Neural progenitor cell (in vitro differentiated cells): ENCODE data around the gene ERC2. TPM values are rescaled to one million over a fixed set of nuclear protein-coding genes. Genes with fewer than 3 reads are reported as not detected.

ENCODE experiments used
- DNase-seq: peaks from one replicate; pipeline ENCODE4 v3.0.0-alpha.2; 2016; ENCODE audit warnings: low spot score
- H2AFZ ChIP-seq: fragments of 200-600 bp; sonication (generic); replicated peaks from 2 replicates; pipeline ENCODE4 v1.6.1; 2016; ENCODE audit warnings: antibody characterized with exemption
- H3F3A ChIP-seq: fragments of 200-600 bp; sonication (generic); 2 replicates; pipeline ENCODE4 v1.6.1; 2016; ENCODE audit warnings: antibody characterized with exemption, low read depth
- H3K27ac ChIP-seq: fragments of 200-600 bp; sonication (generic); 2 replicates; pipeline ENCODE4 v1.5.1; 2016; ENCODE audit warnings: mild to moderate bottlenecking
- H3K27me3 ChIP-seq: fragments of 200-600 bp; sonication (generic); 2 replicates; pipeline ENCODE4 v1.6.1; 2016; ENCODE audit warnings: mild to moderate bottlenecking, moderate library complexity
- H3K36me3 ChIP-seq: fragments of 200-600 bp; sonication (generic); 2 replicates; pipeline ENCODE4 v1.5.1; 2016
- H3K4me1 ChIP-seq: fragments of 200-600 bp; sonication (generic); 2 replicates; pipeline ENCODE4 v1.6.1; 2016; ENCODE audit warnings: mixed run types
- H3K4me2 ChIP-seq: fragments of 200-600 bp; sonication (generic); 2 replicates; pipeline ENCODE4 v1.6.1; 2016
- H3K4me3 ChIP-seq: fragments of 200-600 bp; sonication (generic); 2 replicates; pipeline ENCODE4 v1.5.1; 2016
- H3K79me2 ChIP-seq: fragments of 200-600 bp; sonication (generic); 2 replicates; pipeline ENCODE4 v1.6.1; 2016; ENCODE audit warnings: low read depth
- H3K9ac ChIP-seq: fragments of 200-600 bp; sonication (generic); 2 replicates; pipeline ENCODE4 v1.6.1; 2016
- H3K9me3 ChIP-seq: fragments of 200-600 bp; sonication (generic); 2 replicates; pipeline ENCODE4 v1.5.1; 2016; ENCODE audit warnings: low read depth
- H4K20me1 ChIP-seq: fragments of 200-600 bp; sonication (generic); 2 replicates; pipeline ENCODE4 v1.6.1; 2016; ENCODE audit warnings: low read depth
- H3K27ac Mint-ChIP-seq: 3 replicates; pipeline ENCODE4 v1.8.0; 2021; ENCODE audit warnings: mixed read lengths
- H3K27me3 Mint-ChIP-seq: 2 replicates; pipeline ENCODE4 v1.8.0; 2022; ENCODE audit warnings: low read depth, mild to moderate bottlenecking, inconsistent platforms, moderate library complexity, mixed read lengths; ENCODE audit not compliant: insufficient read depth
- H3K36me3 Mint-ChIP-seq: 3 replicates; pipeline ENCODE4 v1.8.0; 2021; ENCODE audit warnings: mixed read lengths
- H3K4me1 Mint-ChIP-seq: 3 replicates; pipeline ENCODE4 v1.8.0; 2021; ENCODE audit warnings: mixed read lengths
- H3K4me3 Mint-ChIP-seq: 3 replicates; pipeline ENCODE4 v1.8.0; 2021; ENCODE audit warnings: mild to moderate bottlenecking, moderate library complexity, mixed read lengths
- H3K9me3 Mint-ChIP-seq: 3 replicates; pipeline ENCODE4 v1.8.0; 2020; ENCODE audit warnings: mixed read lengths
- CTCF ChIP-seq: fragments of 200-600 bp; sonication (generic); IDR thresholded peaks from 2 replicates; pipeline ENCODE4 v1.5.1; 2017; ENCODE audit warnings: antibody characterized with exemption, mild to moderate bottlenecking
- EZH2 ChIP-seq: fragments of 200-600 bp; sonication (generic); IDR thresholded peaks from 2 replicates; pipeline ENCODE4 v1.6.1; 2017; ENCODE audit warnings: antibody characterized with exemption, mild to moderate bottlenecking, moderate library complexity
- EZH2phosphoT487 ChIP-seq: fragments of 200-600 bp; sonication (generic); IDR thresholded peaks from 2 replicates; pipeline ENCODE4 v1.6.1; 2017; ENCODE audit warnings: antibody characterized with exemption
- total RNA-seq: library from RNA; depleted of rRNA; stranded (reverse); fragments of >200 nt; gene quantifications from 2 replicates; pipeline ENCODE4 v1.2.3, GENCODE V29; 2015; ENCODE audit warnings: low replicate concordance

Gene ERC2
- total RNA-seq, 1 donor from 2014 or later, result 24.8 TPM

- no peak overlapping the region for H3K4me3 ChIP-seq
- H3K4me2 ChIP-seq, result no peak overlapping the region
- no peak for DNase-seq
- Mint-ChIP-seq H3K4me1 (peaks cover 16% of the 10 kb centered on the region), H3K36me3 (no peaks in the 10 kb centered on the region), H3K4me3 (no peak overlapping the region), H3K27me3 (no peaks in the 10 kb centered on the region), H3K27ac (peak overlapping the region; percentile 33), H3K9me3 (no peaks in the 10 kb centered on the region)
- H3K27ac ChIP-seq, result no peak overlapping the region
- H4K20me1 ChIP-seq, result no peaks in the 10 kb centered on the region
- H3K27me3 ChIP-seq, result no peaks in the 10 kb centered on the region
- TF ChIP-seq EZH2 (no peak), CTCF (no peak), EZH2phosphoT487 (no peak)
- peaks cover 2% of the 10 kb centered on the region for H3K4me1 ChIP-seq
- no peaks in the 10 kb centered on the region for H3K36me3 ChIP-seq
- H3F3A ChIP-seq, result no peaks in the 10 kb centered on the region
- H2AFZ ChIP-seq, result no peak overlapping the region
- no peaks in the 10 kb centered on the region for H3K79me2 ChIP-seq
- no peak overlapping the region for H3K9ac ChIP-seq
- no peaks in the 10 kb centered on the region for H3K9me3 ChIP-seq
These were observed 407.6 kb downstream of the ERC2 start for GRCh38 chr3:56060521-56061278.

GRCh38 chr3:56059731-56060130, 408.5 kb downstream of the ERC2 start:
- H3K4me3 ChIP-seq, result no peak overlapping the region
- H2AFZ ChIP-seq, result no peak overlapping the region
- no peaks in the 10 kb centered on the region for H3K9me3 Mint-ChIP-seq
- no peaks in the 10 kb centered on the region for H3K79me2 ChIP-seq
- no peak for DNase-seq
- no peak overlapping the region for H3K27ac Mint-ChIP-seq
- H3K36me3 ChIP-seq, result no peaks in the 10 kb centered on the region
- H4K20me1 ChIP-seq, result no peaks in the 10 kb centered on the region
- H3K4me3 Mint-ChIP-seq, result no peak overlapping the region
- H3K36me3 Mint-ChIP-seq, result no peaks in the 10 kb centered on the region
- H3K4me2 ChIP-seq, result no peak overlapping the region
- no peaks in the 10 kb centered on the region for H3F3A ChIP-seq
- no peaks in the 10 kb centered on the region for H3K27me3 ChIP-seq
- TF ChIP-seq EZH2phosphoT487, result no peak
- no peak for TF ChIP-seq EZH2
- no peak for TF ChIP-seq CTCF
- no peaks in the 10 kb centered on the region for H3K27me3 Mint-ChIP-seq
- peaks cover 20% of the 10 kb centered on the region for H3K4me1 Mint-ChIP-seq
- peaks cover 11% of the 10 kb centered on the region for H3K4me1 ChIP-seq
- no peak overlapping the region for H3K27ac ChIP-seq
- no peaks in the 10 kb centered on the region for H3K9me3 ChIP-seq
- no peak overlapping the region for H3K9ac ChIP-seq

GRCh38 chr3:56055951-56056350, 412.3 kb downstream of the ERC2 start:
- peaks cover 15% of the 10 kb centered on the region for H3K4me1 Mint-ChIP-seq
- no peak for DNase-seq
- Histone ChIP-seq H3K36me3 (no peaks in the 10 kb centered on the region), H3K9me3 (no peaks in the 10 kb centered on the region), H3K4me2 (no peak overlapping the region), H3K4me3 (no peak overlapping the region), H3F3A (no peaks in the 10 kb centered on the region), H4K20me1 (no peaks in the 10 kb centered on the region), H2AFZ (no peak overlapping the region), H3K27me3 (no peaks in the 10 kb centered on the region), H3K9ac (no peak overlapping the region), H3K27ac (no peak overlapping the region), H3K4me1 (peaks cover 17% of the 10 kb centered on the region), H3K79me2 (no peaks in the 10 kb centered on the region)
- H3K36me3 Mint-ChIP-seq, result no peaks in the 10 kb centered on the region
- H3K4me3 Mint-ChIP-seq, result no peak overlapping the region
- no peak overlapping the region for H3K27ac Mint-ChIP-seq
- TF ChIP-seq CTCF (no peak), EZH2phosphoT487 (no peak), EZH2 (no peak)
- H3K27me3 Mint-ChIP-seq, result no peaks in the 10 kb centered on the region
- no peaks in the 10 kb centered on the region for H3K9me3 Mint-ChIP-seq
